Heart right ventricle (tissue), 16 donors: Measurements from ENCODE around the gene TNFAIP2. TPM values are rescaled to one million over a fixed set of nuclear protein-coding genes. Genes with fewer than 3 reads are reported as not detected.

Experiments used
- ATAC-seq, 8 donors: fragments of 200-7000 bp; cut with Tn5 transposase; one replicate each; pipeline ENCODE4 v1.9.1; 2020; ENCODE audit warnings: mild to moderate bottlenecking in 8 of 8, moderate library complexity in 8 of 8, moderate number of reproducible peaks in 1 of 8
- DNase-seq, 2 donors: peaks; one replicate each; pipeline ENCODE4 v3.0.0-alpha.2; 2020
- H3K27ac ChIP-seq, 10 donors: fragments of 200-600 bp; sonication (generic) in 2 of 10; one replicate each; pipeline versions ENCODE4 v1.5.0 to v1.8.0; 2020 to 2022; ENCODE audit warnings: mild to moderate bottlenecking in 3 of 10
- H3K27me3 ChIP-seq, 7 donors: fragments of 200-600 bp; one replicate each; pipeline ENCODE4 v1.8.0; 2021 to 2022; ENCODE audit warnings: mild to moderate bottlenecking in 2 of 7
- H3K36me3 ChIP-seq, 9 donors: fragments of 200-600 bp; sonication (generic) in 1 of 9; one replicate each; pipeline versions ENCODE4 v1.5.0 to v1.8.0; 2020 to 2022; ENCODE audit warnings: mild to moderate bottlenecking in 2 of 9
- H3K4me1 ChIP-seq, 9 donors: fragments of 200-600 bp; sonication (generic) in 1 of 9; one replicate each; pipeline versions ENCODE4 v1.5.0 to v1.8.0; 2020 to 2022; ENCODE audit warnings: mild to moderate bottlenecking in 4 of 9
- H3K4me3 ChIP-seq, 10 donors: fragments of 200-600 bp; sonication (generic) in 2 of 10; one replicate each; pipeline versions ENCODE4 v1.5.0 to v1.8.0; 2020 to 2022; ENCODE audit warnings: mild to moderate bottlenecking in 7 of 10, moderate library complexity in 2 of 10
- H3K9me3 ChIP-seq, 11 donors: fragments of 200-600 bp in 10 of 11; sonication (generic) in 2 of 11; one replicate each; pipeline versions ENCODE4 v1.5.0 to v1.8.0; 2013 to 2022; ENCODE audit warnings: mild to moderate bottlenecking in 2 of 11, control low read depth in 1 of 11, moderate library complexity in 1 of 11
- CTCF ChIP-seq, 9 donors: fragments of 200-600 bp; sonication (generic) in 2 of 9; IDR thresholded peaks; one replicate each; pipeline versions ENCODE4 v1.5.0 to v1.8.0; 2021 to 2022; ENCODE audit warnings: antibody characterized with exemption in 9 of 9, mild to moderate bottlenecking in 5 of 9, moderate library complexity in 1 of 9
- WGBS, 2 donors: extraction: QIAGEN DNeasy Blood & Tissue Kit; methylation state at CpG; one replicate each; pipeline ENCODE4 v1.1.7; 2013; ENCODE audit warnings: inconsistent platforms in 1 of 2; 5-methylcytosine and 5-hydroxymethylcytosine counted together
- intact Hi-C, 10 donors: fragments of 100-400 bp; cut with DNase I; formaldehyde crosslinking; loops; one replicate each; pipeline versions ENCODE4 v1.11.1 to v1.14.2; 2022
- polyA plus RNA-seq, 2 donors: library from polyadenylated mRNA; stranded (reverse); fragments of 200-250 nt; gene quantifications; one replicate each; pipeline ENCODE4 v1.2.3, GENCODE V29; 2013
- total RNA-seq, 10 donors: library from RNA; stranded (reverse); fragmentation: NEBNext Ultra II Directional in 3 of 10; extraction: Animal tissue kit (Norgen Biotek cat#: 25700) in 3 of 10; gene quantifications; one replicate each; pipeline versions ENCODE4 v1.2.1 to v1.2.4, GENCODE V29; 2021 to 2023
- donor health status: Arrhythmogenic right ventricular cardiomyopathy.
- donor health status: ischemic (EF 13 %, LVEDD 7.1; RV severe dilation, severe dysfunction).
- donor health status: healthy with polysubstance abuse.
- donor health status: DM: no; HTN: yes; CAD: no.
- donor health status: DM: no; HTN: no; CAD: no.
- donor health status: ischemic (EF 25% LVEDD 6.9; RV normal size, moderate dysfunction).
- donor health status: ischemic (EF 25% LVEDD 5.7; RV mildly dilated, moderate dysfunction).
- donor health status: healthy.
- donor health status: DM: yes; HTN: yes; CAD: no.
- donor health status: Ischemic cardiomyopathy.
- donor health status: ischemic (EF 35%, LVEDD 5.7; RV mildly dilated, moderate dysfunction).
- donor health status: nonischemic (EF 11% LVEDD 7.7; RV severe dilation, severe dysfunction).
- donor health status: DM: yes; HTN: yes; CAD: no.
- donor health status: PGD.
- donor health status: ischemic (EF 29% LVEDD 5.4; RV normal size, mild dysfunction).
- donor health status: nonischemic (EF 23%, LVEDD 6.1; RV moderate dilation, normal function).

Gene TNFAIP2
- total and polyA plus RNA-seq, 12 donors: 21.8 to 138 (median 42.0) TPM

DNA sequence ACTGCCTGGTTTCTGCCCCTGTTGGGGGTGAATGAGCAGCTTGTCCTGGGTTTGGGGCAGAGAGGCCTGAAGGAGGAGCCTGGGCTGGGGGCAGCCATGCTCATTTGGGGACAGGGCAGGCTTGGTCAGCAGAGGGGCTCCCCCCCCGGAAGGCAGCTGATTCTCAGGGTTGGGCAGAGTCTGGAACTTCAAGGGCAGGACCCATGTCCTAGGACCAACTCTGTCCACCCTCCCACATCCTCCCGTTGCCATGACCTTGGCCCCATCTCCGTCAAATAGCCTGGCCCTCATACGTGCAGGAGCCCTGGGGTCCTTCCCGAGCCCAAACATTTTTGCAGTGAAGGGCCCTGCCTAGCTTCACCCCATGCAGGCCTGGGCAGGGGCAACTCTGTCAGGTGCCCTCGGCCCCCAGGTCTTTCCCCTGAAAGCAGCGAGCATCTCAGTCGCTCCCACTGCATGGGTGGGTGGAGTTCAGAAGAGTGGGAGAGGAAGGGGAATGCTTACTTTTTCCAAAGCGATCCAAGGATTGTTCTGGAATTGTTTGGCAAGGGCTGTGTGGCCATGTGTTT lies 32.6 kb downstream of the TNFAIP2 start:
- intact Hi-C loops: no loop called here
- Histone ChIP-seq H3K9me3 (no peaks in the 10 kb centered on the region), H3K27ac (no peak overlapping the region), H3K36me3 (no peaks in the 10 kb centered on the region), H3K4me1 (peaks cover 0 to 17% (median 7%) of the 10 kb centered on the region in 9 donors), H3K27me3 (peaks cover 0 to 7% (median 0%) of the 10 kb centered on the region in 7 donors), H3K4me3 (no peak overlapping the region)
- ATAC-seq: no peak
- WGBS, 2 donors: 70 to 72% methylated on average over 9 of the region's 9 CpGs
- TF ChIP-seq CTCF (IDR thresholded peaks at IDR 0.05): no peak
- DNase-seq: no peak

GRCh38 chr14:103156651-103157378 lies 33.6 kb downstream of the TNFAIP2 start:
- no peak for TF ChIP-seq CTCF (IDR thresholded peaks at IDR 0.05)
- Histone ChIP-seq H3K27me3 (peaks cover 0 to 4% (median 0%) of the 10 kb centered on the region in 7 donors), H3K36me3 (no peaks in the 10 kb centered on the region), H3K27ac (no peak overlapping the region), H3K9me3 (no peaks in the 10 kb centered on the region), H3K4me1 (peaks cover 0 to 19% (median 7%) of the 10 kb centered on the region in 9 donors), H3K4me3 (no peak overlapping the region)
- DNase-seq (no peak), ATAC-seq (no peak)
- WGBS, 2 donors: 70 to 72% methylated on average over 21 of the region's 21 CpGs
- intact Hi-C loops: no loop called here

GRCh38 chr14:103157969-103158368 lies 34.7 kb downstream of the TNFAIP2 start:
- Histone ChIP-seq H3K27ac (no peak overlapping the region), H3K4me3 (no peak overlapping the region), H3K4me1 (peaks cover 0 to 19% (median 7%) of the 10 kb centered on the region in 9 donors), H3K27me3 (peaks cover 0 to 4% (median 0%) of the 10 kb centered on the region in 7 donors), H3K9me3 (peaks cover 0 to 9% (median 0%) of the 10 kb centered on the region in 11 donors), H3K36me3 (no peaks in the 10 kb centered on the region)
- TF ChIP-seq CTCF (IDR thresholded peaks at IDR 0.05): no peak
- 93 to 96% methylated on average over 19 of the region's 19 CpGs for WGBS, 2 donors
- ATAC-seq (no peak), DNase-seq (no peak)
- intact Hi-C loops: no loop called here

GRCh38 chr14:103158688-103159087 lies 35.4 kb downstream of the TNFAIP2 start:
- DNase-seq (no peak), ATAC-seq (no peak)
- Histone ChIP-seq H3K36me3 (no peaks in the 10 kb centered on the region), H3K4me1 (peaks cover 0 to 19% (median 7%) of the 10 kb centered on the region in 9 donors), H3K9me3 (peaks cover 0 to 9% (median 0%) of the 10 kb centered on the region in 11 donors), H3K4me3 (no peak overlapping the region), H3K27me3 (peaks cover 0 to 4% (median 0%) of the 10 kb centered on the region in 7 donors), H3K27ac (no peak overlapping the region)
- intact Hi-C loops: no loop called here
- no peak for TF ChIP-seq CTCF (IDR thresholded peaks at IDR 0.05)
- WGBS, 2 donors: 43 to 45% methylated on average over 1 of the region's 1 CpG
